ENCODE measurements around the gene ANKS6. TPM values are rescaled to one million over a fixed set of nuclear protein-coding genes. Genes with fewer than 3 reads are reported as not detected.

The ANKS6 gene
- total and polyA plus RNA-seq, 5 experiments from 2014 or later, result 6.3 to 18.1 (median 12.7) TPM

DNA sequence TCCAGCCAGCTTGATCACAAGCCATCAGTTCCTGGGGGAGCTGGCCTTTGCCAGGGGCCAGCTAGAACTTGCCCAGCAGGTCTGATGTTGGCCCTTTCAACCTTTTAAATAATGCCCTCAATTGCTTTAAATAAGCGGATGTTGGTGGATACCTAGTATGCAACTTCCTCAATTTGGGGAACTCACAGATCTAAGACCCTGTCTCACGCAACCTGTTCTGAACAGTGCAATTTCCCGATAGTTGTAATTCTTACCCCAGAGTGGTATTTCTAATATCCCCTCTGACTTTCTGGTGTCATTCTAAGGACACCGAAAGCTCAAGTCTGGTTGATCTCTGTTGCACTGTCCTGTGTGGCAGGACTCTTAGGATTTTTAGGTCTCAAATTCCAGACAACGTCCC is 34.2 kb upstream of the ANKS6 start:
- H3K4me3 Mint-ChIP-seq, result no peak overlapping the region
- POLR2A ChIA-PET, result no interaction called here
- peaks cover 0 to 3% (median 0%) of the 10 kb centered on the region in 4 donors for H3K4me1 Mint-ChIP-seq
- ATAC-seq, result no peak
- no peak for DNase-seq
- no peaks in the 10 kb centered on the region for H3K27me3 Mint-ChIP-seq
- H3K36me3 Mint-ChIP-seq, result peaks cover 4 to 54% (median 12%) of the 10 kb centered on the region in 3 donors
- no peak overlapping the region for H3K27ac Mint-ChIP-seq
- no peaks in the 10 kb centered on the region for H3K9me3 Mint-ChIP-seq

DNA sequence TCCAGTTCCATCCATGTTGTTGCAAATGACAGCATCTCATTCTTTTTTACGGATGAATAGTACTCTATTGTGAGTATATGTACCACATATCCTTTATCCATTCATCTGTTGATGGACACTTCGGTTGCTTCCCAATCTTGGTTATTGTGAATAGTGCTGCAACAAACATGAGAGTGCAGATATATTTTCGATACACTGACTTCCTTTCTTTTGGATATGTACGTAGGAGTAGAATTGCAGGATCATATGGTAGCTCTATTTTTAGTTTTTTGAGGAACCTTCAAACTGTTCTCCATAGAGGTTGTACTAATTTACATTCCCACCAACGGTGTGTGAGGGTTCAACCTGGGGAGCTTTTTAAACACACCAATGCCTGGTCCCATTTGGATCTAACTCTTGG is 33.4 kb upstream of the ANKS6 start:
- Mint-ChIP-seq H3K9me3 (no peaks in the 10 kb centered on the region), H3K36me3 (peaks cover 4 to 46% (median 11%) of the 10 kb centered on the region in 3 donors), H3K4me1 (peaks cover 0 to 3% (median 0%) of the 10 kb centered on the region in 4 donors), H3K4me3 (no peak overlapping the region), H3K27me3 (no peaks in the 10 kb centered on the region), H3K27ac (no peak overlapping the region)
- DNase-seq, result no peak
- POLR2A ChIA-PET, result no interaction called here
- no peak for ATAC-seq

DNA sequence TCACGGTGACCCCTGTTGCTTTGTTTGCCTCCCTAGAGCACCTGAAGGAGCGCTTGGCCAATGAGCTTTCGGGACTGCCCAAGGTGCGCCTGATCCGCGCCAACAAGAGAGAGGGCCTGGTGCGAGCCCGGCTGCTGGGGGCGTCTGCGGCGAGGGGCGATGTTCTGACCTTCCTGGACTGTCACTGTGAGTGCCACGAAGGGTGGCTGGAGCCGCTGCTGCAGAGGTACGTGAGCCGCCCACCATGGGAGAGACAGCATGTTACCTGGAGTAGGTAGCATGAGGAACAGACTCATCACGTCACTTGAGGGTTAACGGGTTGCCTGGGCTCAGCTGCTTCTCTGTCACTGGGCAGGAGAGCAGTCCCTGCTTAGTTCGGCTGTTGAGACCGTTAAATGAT is 30.4 kb upstream of the ANKS6 start:
- Mint-ChIP-seq H3K9me3 (no peaks in the 10 kb centered on the region), H3K4me1 (peaks cover 0 to 6% (median 3%) of the 10 kb centered on the region in 4 donors), H3K4me3 (no peak overlapping the region), H3K27me3 (no peaks in the 10 kb centered on the region), H3K36me3 (peaks cover 4 to 44% (median 10%) of the 10 kb centered on the region in 3 donors), H3K27ac (no peak overlapping the region)
- POLR2A ChIA-PET, result no interaction called here
- no peak for DNase-seq
- no peak for ATAC-seq

DNA sequence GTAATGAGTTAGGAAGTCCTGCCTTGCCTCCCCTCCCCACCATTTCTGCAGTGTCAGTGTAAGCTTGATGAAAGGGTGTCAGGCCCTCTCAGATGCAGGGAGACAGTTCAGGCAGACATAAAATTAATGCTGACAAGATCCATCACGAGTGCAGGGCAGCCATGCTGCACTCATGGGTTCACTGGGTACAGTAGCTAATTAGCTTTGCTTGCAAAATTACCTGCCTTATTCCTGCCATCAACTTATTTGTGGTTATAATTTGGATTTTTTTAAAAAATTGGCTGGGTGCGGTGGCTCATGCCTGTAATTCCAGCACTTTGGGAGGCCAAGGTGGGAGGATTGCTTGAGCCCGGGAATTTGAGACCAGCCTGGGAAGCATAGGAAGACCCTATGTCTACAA is 29.1 kb upstream of the ANKS6 start:
- Mint-ChIP-seq H3K27ac (peak overlapping the region in 2 of 10 donors; percentile 27 to 40), H3K4me1 (peaks cover 0 to 8% (median 3%) of the 10 kb centered on the region in 4 donors), H3K4me3 (no peak overlapping the region), H3K27me3 (no peaks in the 10 kb centered on the region), H3K9me3 (no peaks in the 10 kb centered on the region), H3K36me3 (peaks cover 4 to 37% (median 8%) of the 10 kb centered on the region in 3 donors)
- DNase-seq (no peak), ATAC-seq (no peak)
- POLR2A ChIA-PET, result interaction anchor here (1.6 kb wide), 1 partner anchor 18 kb away, joined by 5 read pairs; the partner anchor contains the start of gene GALNT12

DNA sequence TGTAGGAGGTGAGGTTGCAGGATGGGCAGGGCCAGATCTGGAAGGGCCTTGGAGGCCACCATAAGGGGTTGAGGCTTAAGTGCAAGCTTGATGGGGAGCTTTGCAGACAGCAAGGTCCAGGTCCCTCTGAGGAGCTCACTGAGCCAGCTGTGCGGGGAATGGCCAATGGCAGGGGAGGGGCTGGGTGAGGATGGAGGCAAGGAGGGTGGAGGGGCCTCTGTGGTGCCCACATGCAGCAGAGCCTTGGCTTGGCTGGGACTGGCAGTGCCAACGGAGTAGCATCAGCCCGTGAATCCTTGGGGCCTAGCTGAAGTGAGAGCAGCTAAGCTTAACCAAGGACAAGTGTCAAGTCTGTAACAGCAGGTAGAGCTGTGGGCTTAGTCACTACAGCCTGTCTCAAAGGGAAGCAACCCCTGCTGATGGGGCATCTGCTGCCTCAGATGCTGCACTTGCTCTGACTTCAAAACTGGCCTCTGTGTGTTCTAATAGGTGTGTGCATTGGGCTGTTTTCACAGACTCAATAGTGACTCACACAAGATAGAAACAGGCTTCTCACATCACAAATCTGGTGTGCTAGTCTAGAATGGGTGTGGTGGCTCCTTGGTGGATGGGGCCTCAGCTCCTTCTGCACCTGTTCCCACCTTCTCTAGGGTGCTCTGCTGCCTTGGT is 27.4 kb upstream of the ANKS6 start:
- no peak overlapping the region for H3K4me3 Mint-ChIP-seq
- H3K9me3 Mint-ChIP-seq, result no peaks in the 10 kb centered on the region
- DNase-seq (no peak), ATAC-seq (no peak)
- no peaks in the 10 kb centered on the region for H3K27me3 Mint-ChIP-seq
- H3K36me3 Mint-ChIP-seq, result peaks cover 0 to 28% (median 11%) of the 10 kb centered on the region in 3 donors
- POLR2A ChIA-PET, result no interaction called here
- H3K4me1 Mint-ChIP-seq, result peaks cover 4 to 8% (median 5%) of the 10 kb centered on the region in 4 donors
- H3K27ac Mint-ChIP-seq, result peak overlapping the region in 3 of 10 donors; percentile 5 to 42 (median 22)

DNA sequence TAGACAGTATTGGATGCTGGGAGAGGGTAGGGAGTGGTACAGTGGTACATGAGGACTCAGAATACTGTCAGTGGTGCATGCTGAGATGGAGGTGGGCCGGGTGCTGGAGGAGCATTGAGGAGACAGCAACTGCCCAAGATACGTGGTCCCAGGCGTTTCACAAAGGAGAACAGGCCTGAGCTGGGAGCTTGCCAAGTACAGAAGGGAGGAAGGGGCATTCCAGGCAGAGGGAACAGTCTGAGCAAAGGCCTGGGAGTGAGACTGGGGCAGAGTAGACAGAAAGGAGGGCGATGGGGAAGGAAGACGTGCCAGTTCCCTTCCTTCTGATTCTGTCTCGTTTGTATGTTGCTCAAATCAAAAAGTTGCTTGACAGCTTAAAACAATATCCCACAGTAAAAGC is 26.3 kb upstream of the ANKS6 start:
- Mint-ChIP-seq H3K9me3 (no peaks in the 10 kb centered on the region), H3K4me1 (peaks cover 4 to 8% (median 5%) of the 10 kb centered on the region in 4 donors), H3K27ac (peak overlapping the region in 1 of 10 donors; percentile 68), H3K4me3 (no peak overlapping the region), H3K36me3 (peaks cover 0 to 24% (median 17%) of the 10 kb centered on the region in 3 donors), H3K27me3 (no peaks in the 10 kb centered on the region)
- no peak for ATAC-seq
- POLR2A ChIA-PET, result no interaction called here
- no peak for DNase-seq

DNA sequence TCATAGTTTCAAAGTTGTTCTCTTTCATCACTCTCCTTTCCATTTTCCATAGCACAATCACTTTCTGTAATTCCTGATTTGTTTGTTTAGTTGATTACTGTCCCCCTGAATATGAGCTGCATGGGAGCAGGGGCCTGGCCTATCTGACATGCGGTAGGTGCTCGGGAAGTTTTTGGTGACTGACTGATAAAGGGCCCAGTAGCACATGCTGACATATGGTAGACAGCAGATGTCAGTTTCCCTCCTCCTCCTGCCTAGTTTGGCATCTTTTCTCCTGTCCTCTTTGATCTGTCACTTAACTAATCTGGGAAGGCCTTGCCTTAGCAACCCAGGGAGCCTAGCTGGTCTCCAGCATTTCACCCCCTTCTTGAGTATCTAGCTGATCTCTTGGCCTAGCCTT is 25.5 kb upstream of the ANKS6 start:
- DNase-seq (no peak), ATAC-seq (no peak)
- POLR2A ChIA-PET, result no interaction called here
- Mint-ChIP-seq H3K4me1 (peaks cover 4 to 8% (median 5%) of the 10 kb centered on the region in 4 donors), H3K27me3 (no peaks in the 10 kb centered on the region), H3K27ac (peak overlapping the region in 1 of 10 donors; percentile 72), H3K36me3 (peaks cover 0 to 22% (median 19%) of the 10 kb centered on the region in 3 donors), H3K4me3 (no peak overlapping the region), H3K9me3 (no peaks in the 10 kb centered on the region)

DNA sequence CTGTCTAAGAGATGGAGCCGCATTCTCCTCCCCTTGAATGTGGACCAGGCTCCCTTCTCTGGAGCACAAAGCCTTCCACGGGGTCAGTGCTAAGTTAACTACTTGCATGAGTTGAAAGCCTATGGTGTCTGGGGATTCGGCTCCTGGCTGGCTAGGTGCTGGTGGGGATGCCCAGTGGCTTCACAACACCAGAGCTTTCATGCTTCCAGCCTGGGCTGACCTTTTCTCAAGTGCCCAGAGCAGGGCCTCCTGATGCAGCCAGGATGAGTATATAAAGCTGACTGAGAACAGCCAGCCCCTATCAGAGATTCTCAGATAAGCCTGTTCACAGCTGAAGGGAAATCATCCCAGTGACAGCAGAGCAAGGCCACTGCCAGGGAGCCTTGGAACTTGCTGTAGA is 22.9 kb upstream of the ANKS6 start:
- Mint-ChIP-seq H3K9me3 (no peaks in the 10 kb centered on the region), H3K4me1 (peaks cover 4 to 12% (median 5%) of the 10 kb centered on the region in 4 donors), H3K27me3 (no peaks in the 10 kb centered on the region), H3K27ac (no peak overlapping the region), H3K36me3 (peaks cover 0 to 15% (median 15%) of the 10 kb centered on the region in 3 donors), H3K4me3 (no peak overlapping the region)
- POLR2A ChIA-PET, result no interaction called here
- DNase-seq, result no peak
- ATAC-seq, result no peak

DNA sequence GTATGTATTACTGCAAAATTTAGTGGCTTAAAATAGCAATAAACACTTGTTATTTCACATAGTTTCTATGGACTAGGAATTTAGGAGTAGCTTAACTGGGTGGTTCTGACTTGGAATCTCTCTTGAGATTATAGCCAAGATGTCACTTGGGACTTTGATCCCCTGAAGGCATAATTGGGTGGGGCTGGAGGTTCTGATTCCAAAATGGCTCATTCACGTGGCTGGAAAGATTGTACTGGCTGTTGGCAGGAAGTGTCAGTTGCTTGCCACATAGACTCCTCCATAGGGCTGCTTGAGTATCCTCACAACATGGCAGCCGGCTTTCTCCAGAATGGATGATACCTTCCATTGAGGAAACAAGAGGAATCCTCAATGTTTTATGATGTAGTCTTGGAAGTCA is 22.4 kb upstream of the ANKS6 start:
- Mint-ChIP-seq H3K27ac (no peak overlapping the region), H3K4me3 (no peak overlapping the region), H3K27me3 (no peaks in the 10 kb centered on the region), H3K36me3 (peaks cover 0 to 15% (median 15%) of the 10 kb centered on the region in 3 donors), H3K9me3 (no peaks in the 10 kb centered on the region), H3K4me1 (peaks cover 4 to 12% (median 5%) of the 10 kb centered on the region in 4 donors)
- ATAC-seq (no peak), DNase-seq (no peak)
- POLR2A ChIA-PET, result no interaction called here

DNA sequence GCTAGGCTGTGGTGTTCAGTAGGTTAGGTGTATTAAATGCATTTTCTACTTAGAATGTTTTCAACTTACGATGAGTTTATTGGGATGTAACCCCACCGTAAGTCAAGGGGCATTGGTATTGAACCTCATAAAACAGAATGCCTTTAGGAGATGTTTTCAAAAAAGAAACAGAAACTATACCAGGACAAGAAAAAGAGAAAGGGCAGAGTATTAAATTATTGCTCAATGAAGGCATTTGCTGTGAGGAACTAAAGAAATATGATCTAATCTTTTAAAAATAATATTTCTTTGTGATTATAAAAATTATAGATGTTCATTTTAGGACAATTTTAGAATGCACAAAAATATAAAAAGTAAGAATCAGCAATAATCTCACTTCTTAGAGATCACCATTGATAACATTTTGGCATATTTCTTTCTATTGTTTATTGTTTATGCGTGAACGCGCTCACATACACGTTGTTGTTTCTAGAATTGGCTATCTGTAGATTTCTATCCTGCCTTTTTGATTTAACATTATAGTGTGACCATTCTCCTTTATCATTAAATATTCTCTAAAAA is 19.1 kb upstream of the ANKS6 start:
- no peak overlapping the region for H3K4me3 Mint-ChIP-seq
- POLR2A ChIA-PET, result no interaction called here
- H3K27me3 Mint-ChIP-seq, result no peaks in the 10 kb centered on the region
- ATAC-seq (no peak), DNase-seq (no peak)
- peaks cover 0 to 16% (median 14%) of the 10 kb centered on the region in 3 donors for H3K36me3 Mint-ChIP-seq
- peaks cover 0 to 2% (median 0%) of the 10 kb centered on the region in 9 donors for H3K9me3 Mint-ChIP-seq
- H3K27ac Mint-ChIP-seq, result no peak overlapping the region
- peaks cover 7 to 11% (median 9%) of the 10 kb centered on the region in 4 donors for H3K4me1 Mint-ChIP-seq

DNA sequence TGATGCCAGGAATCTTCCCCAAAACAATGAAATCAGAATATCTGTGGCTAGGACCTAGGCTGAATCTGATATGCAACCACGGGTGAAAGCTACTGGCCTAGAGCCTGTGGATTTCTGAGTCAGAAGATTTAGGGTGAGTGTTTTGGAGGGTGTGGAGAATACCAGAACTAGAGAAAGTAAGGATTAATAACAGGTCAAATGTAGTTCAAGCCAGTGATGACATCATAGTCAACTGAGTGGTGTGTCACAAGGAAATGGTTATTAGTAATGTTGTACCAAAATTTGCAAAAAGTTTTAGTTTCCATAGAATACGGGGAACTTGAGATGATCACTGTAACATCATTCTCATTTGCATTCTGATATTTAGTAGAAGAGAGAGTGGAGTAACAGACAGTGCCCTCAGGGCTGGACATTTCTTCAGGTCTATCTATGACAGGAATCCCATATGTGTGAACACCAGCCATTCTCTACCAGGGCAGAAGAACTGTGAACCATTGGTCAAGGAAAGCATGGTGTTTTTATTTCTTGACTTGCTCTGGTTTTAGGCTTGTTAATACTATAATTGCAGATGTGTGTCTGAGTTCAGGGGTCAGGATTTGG is 14.8 kb upstream of the ANKS6 start:
- peaks cover 25 to 40% (median 35%) of the 10 kb centered on the region in 4 donors for H3K4me1 Mint-ChIP-seq
- peaks cover 0 to 2% (median 0%) of the 10 kb centered on the region in 9 donors for H3K9me3 Mint-ChIP-seq
- DNase-seq, result no peak
- H3K27ac Mint-ChIP-seq, result no peak overlapping the region
- POLR2A ChIA-PET, result no interaction called here
- no peak overlapping the region for H3K4me3 Mint-ChIP-seq
- H3K27me3 Mint-ChIP-seq, result no peaks in the 10 kb centered on the region
- H3K36me3 Mint-ChIP-seq, result peaks cover 0 to 5% (median 2%) of the 10 kb centered on the region in 3 donors
- no peak for ATAC-seq

DNA sequence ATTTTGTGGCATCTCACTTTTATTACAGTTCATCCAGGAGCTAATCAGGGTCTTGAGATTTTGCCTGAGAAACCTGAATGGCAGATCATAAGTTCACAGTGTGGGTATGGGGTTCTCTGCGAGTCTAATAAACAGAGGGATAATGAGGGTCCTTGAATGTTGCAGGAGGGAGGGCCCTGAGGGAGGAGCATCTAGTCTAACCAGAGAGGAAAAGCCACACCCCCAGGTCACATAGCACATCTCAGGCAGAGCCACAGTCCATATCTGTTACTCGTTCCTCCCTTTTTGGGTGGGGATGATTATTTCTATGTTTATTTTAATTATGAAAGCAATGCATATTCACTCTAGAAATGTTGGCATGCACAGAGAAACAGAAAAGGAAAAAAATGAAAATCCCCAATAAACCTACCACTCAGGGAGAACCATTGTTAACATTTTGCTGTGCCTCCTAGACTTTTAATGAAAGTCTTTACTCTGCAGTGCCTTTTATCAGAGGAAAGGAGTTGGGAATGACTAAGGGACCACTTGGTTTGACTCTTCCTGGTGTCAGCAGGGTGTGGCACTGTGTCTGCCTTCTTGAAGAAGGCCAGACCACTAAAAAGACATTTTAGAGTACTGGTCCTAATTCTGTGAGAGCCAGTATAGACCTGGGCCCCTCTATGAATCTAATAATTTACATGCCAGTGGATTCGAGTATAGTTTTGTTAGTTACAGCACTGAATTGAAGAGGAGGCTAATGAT is 13.9 kb upstream of the ANKS6 start:
- Mint-ChIP-seq H3K4me1 (peaks cover 26 to 40% (median 35%) of the 10 kb centered on the region in 4 donors), H3K4me3 (peak overlapping the region in 1 of 10 donors; percentile 42), H3K27me3 (no peaks in the 10 kb centered on the region), H3K36me3 (peaks cover 0 to 5% (median 2%) of the 10 kb centered on the region in 3 donors), H3K9me3 (peaks cover 0 to 2% (median 0%) of the 10 kb centered on the region in 9 donors), H3K27ac (no peak overlapping the region)
- DNase-seq (no peak), ATAC-seq (no peak)
- POLR2A ChIA-PET, result no interaction called here
